Ishikawa (cell line): ENCODE results near the gene IL18R1.

Experiments used
- EP300 ChIP-seq: IDR thresholded peaks from 2 replicates; pipeline ENCODE4 v1.6.1; 2012; ENCODE audit warnings: borderline replicate concordance
- FOXM1 ChIP-seq: IDR thresholded peaks from 2 replicates; pipeline ENCODE4 v1.6.1; 2012; ENCODE audit warnings: low read depth, borderline replicate concordance
- REST ChIP-seq: IDR thresholded peaks from 2 replicates; pipeline ENCODE4 v1.6.1; 2012; ENCODE audit warnings: low read depth, mild to moderate bottlenecking
- YY1 ChIP-seq: IDR thresholded peaks from 2 replicates; pipeline ENCODE4 v1.6.1; 2012; ENCODE audit warnings: low read depth

- TF ChIP-seq REST = no peak
- TF ChIP-seq EP300 = no peak
- no peak for TF ChIP-seq FOXM1
- no peak for TF ChIP-seq YY1
Measured at GRCh38 chr2:102317715-102318114, 37.9 kb upstream of the IL18R1 start.
